Measurements from ENCODE around the gene NME7.

DNA sequence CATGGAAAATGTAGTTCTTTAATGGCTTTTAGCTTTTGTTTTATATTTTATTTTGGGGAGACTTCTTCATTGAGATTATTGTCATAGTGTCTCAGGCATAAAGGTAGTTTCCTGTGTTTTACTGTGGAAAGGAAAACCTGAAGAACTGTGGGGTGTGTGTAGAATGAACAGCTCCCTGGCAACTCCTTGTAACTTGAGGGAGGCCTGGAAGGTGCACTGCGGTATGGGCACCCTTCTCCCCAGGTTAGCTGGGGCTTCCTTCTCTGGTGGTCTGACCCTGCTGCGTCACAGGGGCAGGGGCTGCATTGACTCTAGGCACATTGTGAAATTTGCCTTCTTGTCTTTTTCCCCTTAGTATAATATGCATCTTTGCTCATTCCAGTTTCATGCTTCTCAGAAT, 259.4 kb downstream of the NME7 start:
- TF ChIP-seq, protein P1, sequence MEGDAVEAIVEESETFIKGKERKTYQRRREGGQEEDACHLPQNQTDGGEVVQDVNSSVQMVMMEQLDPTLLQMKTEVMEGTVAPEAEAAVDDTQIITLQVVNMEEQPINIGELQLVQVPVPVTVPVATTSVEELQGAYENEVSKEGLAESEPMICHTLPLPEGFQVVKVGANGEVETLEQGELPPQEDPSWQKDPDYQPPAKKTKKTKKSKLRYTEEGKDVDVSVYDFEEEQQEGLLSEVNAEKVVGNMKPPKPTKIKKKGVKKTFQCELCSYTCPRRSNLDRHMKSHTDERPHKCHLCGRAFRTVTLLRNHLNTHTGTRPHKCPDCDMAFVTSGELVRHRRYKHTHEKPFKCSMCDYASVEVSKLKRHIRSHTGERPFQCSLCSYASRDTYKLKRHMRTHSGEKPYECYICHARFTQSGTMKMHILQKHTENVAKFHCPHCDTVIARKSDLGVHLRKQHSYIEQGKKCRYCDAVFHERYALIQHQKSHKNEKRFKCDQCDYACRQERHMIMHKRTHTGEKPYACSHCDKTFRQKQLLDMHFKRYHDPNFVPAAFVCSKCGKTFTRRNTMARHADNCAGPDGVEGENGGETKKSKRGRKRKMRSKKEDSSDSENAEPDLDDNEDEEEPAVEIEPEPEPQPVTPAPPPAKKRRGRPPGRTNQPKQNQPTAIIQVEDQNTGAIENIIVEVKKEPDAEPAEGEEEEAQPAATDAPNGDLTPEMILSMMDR (IDR thresholded peaks at IDR 0.05; ENCODE audit: low read length), result no peak
- TF ChIP-seq EZH2 (IDR thresholded peaks at IDR 0.05; ENCODE audit: borderline replicate concordance, low read length), result no peak

Data from OCI-LY1 (cell line).